CD14-positive monocyte (primary cell): ENCODE measurements around the gene SLC24A3. TPM values are rescaled to one million over a fixed set of nuclear protein-coding genes. Genes with fewer than 3 reads are reported as not detected.

Source experiments
- DNase-seq, 3 donors: peaks; one replicate each; pipeline ENCODE4 v3.0.0-alpha.2; 2011 to 2022
- H2AFZ ChIP-seq: 2 replicates; pipeline ENCODE4 v1.6.0; 2012; ENCODE audit warnings: mild to moderate bottlenecking, low read depth, low read length, inconsistent platforms; ENCODE audit not compliant: insufficient read depth, poor library complexity, severe bottlenecking
- H3K27ac ChIP-seq, 2 donors: 1 replicate in 1 of 2; 2 replicates in 1 of 2; pipeline ENCODE4 v1.5.1; 2012 to 2013; ENCODE audit warnings: low read length in 2 of 2, control low read depth in 1 of 2, inconsistent platforms in 1 of 2, low read depth in 1 of 2, mild to moderate bottlenecking in 1 of 2
- H3K27me3 ChIP-seq, 2 donors: one replicate each; pipeline versions ENCODE4 v1.6.0 to v1.6.1; 2011 to 2013; ENCODE audit warnings: low read length in 2 of 2; ENCODE audit not compliant: control insufficient read depth in 2 of 2, insufficient read depth in 2 of 2
- H3K36me3 ChIP-seq, 2 donors: replicated peaks in 1 of 2; 1 replicate in 1 of 2; 2 replicates in 1 of 2; pipeline versions ENCODE4 v1.5.1 to v1.6.1; 2012 to 2013; ENCODE audit warnings: low read length in 2 of 2, control low read depth in 1 of 2, inconsistent platforms in 1 of 2, mild to moderate bottlenecking in 1 of 2; ENCODE audit not compliant: insufficient read depth in 2 of 2, control insufficient read depth in 1 of 2
- H3K4me1 ChIP-seq, 2 donors: 1 replicate in 1 of 2; 2 replicates in 1 of 2; pipeline versions ENCODE4 v1.5.1 to v1.6.1; 2012 to 2013; ENCODE audit warnings: low read length in 2 of 2, control low read depth in 1 of 2, inconsistent platforms in 1 of 2, mild to moderate bottlenecking in 1 of 2, moderate library complexity in 1 of 2; ENCODE audit not compliant: insufficient read depth in 2 of 2, control insufficient read depth in 1 of 2
- H3K4me2 ChIP-seq: replicated peaks from 2 replicates; pipeline ENCODE3; 2012; ENCODE audit warnings: low read length, moderate library complexity, mild to moderate bottlenecking; ENCODE audit not compliant: poor library complexity, severe bottlenecking; ENCODE audit errors: extremely low read depth
- H3K4me3 ChIP-seq, 3 experiments: fragments of 200-600 bp in 1 of 3; sonication (generic) in 1 of 3; replicated peaks in 1 of 3; 1 replicate in 2 of 3; 2 replicates in 1 of 3; pipeline ENCODE4 v1.5.1; 2011 to 2013; ENCODE audit warnings: low read length in 3 of 3, mild to moderate bottlenecking in 3 of 3, control low read depth in 2 of 3, low read depth in 2 of 3, inconsistent platforms in 1 of 3, moderate library complexity in 1 of 3
- H3K79me2 ChIP-seq: 2 replicates; pipeline ENCODE4 v1.6.0; 2012; ENCODE audit warnings: mild to moderate bottlenecking, control low read depth, inconsistent platforms, low read length, moderate library complexity; ENCODE audit not compliant: insufficient read depth
- H3K9ac ChIP-seq: 2 replicates; pipeline ENCODE4 v1.6.0; 2017; ENCODE audit warnings: low read length, mild to moderate bottlenecking; ENCODE audit not compliant: insufficient read depth, poor library complexity, severe bottlenecking
- H3K9me3 ChIP-seq, 2 donors: replicated peaks in 1 of 2; 1 replicate in 1 of 2; 2 replicates in 1 of 2; pipeline versions ENCODE4 v1.5.1 to v1.6.1; 2012 to 2013; ENCODE audit warnings: low read length in 2 of 2, control low read depth in 1 of 2; ENCODE audit not compliant: control insufficient read depth in 1 of 2, insufficient read depth in 1 of 2
- H4K20me1 ChIP-seq: 2 replicates; pipeline ENCODE4 v1.6.0; 2012; ENCODE audit warnings: mild to moderate bottlenecking, low read length, control low read depth, moderate library complexity; ENCODE audit not compliant: insufficient read depth
- H3K27ac Mint-ChIP-seq, 7 donors: one replicate each; pipeline ENCODE4 v1.8.0; 2020; ENCODE audit warnings: mild to moderate bottlenecking in 7 of 7, mixed read lengths in 7 of 7, moderate library complexity in 6 of 7, inconsistent platforms in 2 of 7
- H3K27me3 Mint-ChIP-seq, 3 donors: one replicate each; pipeline ENCODE4 v1.8.0; 2021 to 2022; ENCODE audit warnings: low read depth in 3 of 3, mild to moderate bottlenecking in 3 of 3, mixed read lengths in 3 of 3, moderate library complexity in 3 of 3, inconsistent platforms in 1 of 3
- H3K36me3 Mint-ChIP-seq, 2 donors: one replicate each; pipeline ENCODE4 v1.8.0; 2020; ENCODE audit warnings: mixed read lengths in 2 of 2, inconsistent platforms in 1 of 2, mild to moderate bottlenecking in 1 of 2
- H3K4me1 Mint-ChIP-seq: one replicate; pipeline ENCODE4 v1.8.0; 2020; ENCODE audit warnings: mild to moderate bottlenecking, mixed read lengths
- H3K4me3 Mint-ChIP-seq, 2 donors: one replicate each; pipeline ENCODE4 v1.8.0; 2020; ENCODE audit warnings: mild to moderate bottlenecking in 2 of 2, mixed read lengths in 2 of 2, moderate library complexity in 1 of 2
- H3K9me3 Mint-ChIP-seq, 7 donors: one replicate each; pipeline ENCODE4 v1.8.0; 2020 to 2022; ENCODE audit warnings: mixed read lengths in 7 of 7, mild to moderate bottlenecking in 6 of 7, moderate library complexity in 6 of 7, inconsistent platforms in 2 of 7
- CTCF ChIP-seq: fragments of 200-600 bp; IDR thresholded peaks from one replicate; pipeline ENCODE4 v1.8.0; 2022; ENCODE audit warnings: antibody characterized with exemption, mild to moderate bottlenecking
- WGBS: methylation state at CpG from one replicate; pipeline ENCODE4 v1.1.5; 2013; ENCODE audit warnings: missing lambda C conversion rate; ENCODE audit not compliant: insufficient coverage; 5-methylcytosine and 5-hydroxymethylcytosine counted together
- intact Hi-C, 2 donors: fragments of 100-400 bp; cut with micrococcal nuclease; formaldehyde crosslinking; loops; one replicate each; pipeline versions ENCODE4 v1.15.0 to v1.15.1; 2023
- polyA plus RNA-seq, 3 donors: library from polyadenylated mRNA; depleted of rRNA in 1 of 3; unstranded in 2 of 3; stranded (reverse) in 1 of 3; fragments of 300-500 nt in 2 of 3; fragments of >200 nt in 1 of 3; fragmentation: Illumina TruSeq in 2 of 3; gene quantifications; 1 replicate in 2 of 3; 2 replicates in 1 of 3; pipeline ENCODE4 v1.2.3, GENCODE V29; 2012 to 2021

Gene SLC24A3
- polyA plus RNA-seq, 3 donors, result 0.04 to 0.08 TPM; not detected in 1

- TF ChIP-seq CTCF, result no peak
- Mint-ChIP-seq H3K27me3 (peaks cover 0 to 6% (median 4%) of the 10 kb centered on the region in 3 donors), H3K27ac (peak overlapping the region in 1 of 7 donors; percentile 55), H3K9me3 (no peaks in the 10 kb centered on the region), H3K36me3 (peaks cover 27 to 55% of the 10 kb centered on the region in 2 donors), H3K4me3 (no peak overlapping the region), H3K4me1 (peaks cover 16% of the 10 kb centered on the region)
- H3K36me3 ChIP-seq, result peaks cover 8 to 10% of the 10 kb centered on the region in 2 donors
- H3K27me3 ChIP-seq, result no peaks in the 10 kb centered on the region
- no peak overlapping the region for H3K4me3 ChIP-seq
- no peak overlapping the region for H2AFZ ChIP-seq
- peaks cover 11% of the 10 kb centered on the region for H3K79me2 ChIP-seq
- no peak overlapping the region for H3K4me2 ChIP-seq
- H3K9ac ChIP-seq, result no peak overlapping the region
- peaks cover 4 to 6% of the 10 kb centered on the region in 2 donors for H3K4me1 ChIP-seq
- intact Hi-C loops, result no loop called here
- no peak overlapping the region for H3K27ac ChIP-seq
- no peak for DNase-seq
- peaks cover 75% of the 10 kb centered on the region for H4K20me1 ChIP-seq
- no peaks in the 10 kb centered on the region for H3K9me3 ChIP-seq
- no CpG with 5 or more reads among the region's 2 CpGs for WGBS
These were observed 557.1 kb downstream of the SLC24A3 start for GRCh38 chr20:19769507-19769906.

- Mint-ChIP-seq H3K27me3 (peaks cover 0 to 6% (median 4%) of the 10 kb centered on the region in 3 donors), H3K9me3 (no peaks in the 10 kb centered on the region), H3K27ac (no peak overlapping the region), H3K36me3 (peaks cover 27 to 51% of the 10 kb centered on the region in 2 donors), H3K4me3 (no peak overlapping the region), H3K4me1 (peaks cover 16% of the 10 kb centered on the region)
- H3K9ac ChIP-seq, result no peak overlapping the region
- peaks cover 73% of the 10 kb centered on the region for H4K20me1 ChIP-seq
- H3K27me3 ChIP-seq, result no peaks in the 10 kb centered on the region
- intact Hi-C loops, result no loop called here
- peaks cover 4 to 6% of the 10 kb centered on the region in 2 donors for H3K4me1 ChIP-seq
- H3K36me3 ChIP-seq, result peaks cover 8 to 10% of the 10 kb centered on the region in 2 donors
- DNase-seq, result no peak
- no peaks in the 10 kb centered on the region for H3K9me3 ChIP-seq
- no peak overlapping the region for H2AFZ ChIP-seq
- no peak overlapping the region for H3K27ac ChIP-seq
- peaks cover 10% of the 10 kb centered on the region for H3K79me2 ChIP-seq
- H3K4me2 ChIP-seq, result no peak overlapping the region
- H3K4me3 ChIP-seq, result no peak overlapping the region
- 97% methylated on average over 5 of the region's 6 CpGs for WGBS
- no peak for TF ChIP-seq CTCF
These were observed 557.9 kb downstream of the SLC24A3 start for GRCh38 chr20:19770375-19770774.
